GM21619 (cell line): Measurements from ENCODE around the gene LSM14B.
A peak's percentile ranks its signal among the peaks of the same experiment; 100 is the strongest.

ENCODE experiments used
- ATAC-seq: cut with Tn5 transposase; IDR thresholded peaks from one replicate; pipeline ENCODE4 v1.9.1; 2021; ENCODE audit not compliant: unreplicated experiment

The LSM14B gene

DNA sequence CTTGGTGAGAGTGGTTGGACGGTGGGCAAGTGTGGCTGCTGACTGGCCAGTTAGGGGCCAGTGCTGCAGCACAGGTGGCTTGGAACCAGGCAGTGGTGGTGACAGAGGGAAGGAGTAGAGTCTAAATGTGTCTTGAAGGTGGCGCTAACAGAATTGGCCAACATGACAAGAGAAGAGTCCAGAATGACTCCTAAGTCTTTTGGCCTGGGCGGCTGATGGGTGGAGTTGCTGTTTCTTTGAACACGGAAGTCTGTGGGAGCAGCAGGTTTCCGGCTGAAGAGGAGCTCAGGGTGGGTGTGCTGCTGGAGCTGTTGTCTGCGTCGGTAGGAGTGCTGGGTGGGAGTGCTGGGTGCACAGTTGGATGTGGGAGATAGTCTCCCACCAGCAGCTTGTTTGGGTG is 10.1 kb downstream of the LSM14B start:
- no peak for ATAC-seq

DNA sequence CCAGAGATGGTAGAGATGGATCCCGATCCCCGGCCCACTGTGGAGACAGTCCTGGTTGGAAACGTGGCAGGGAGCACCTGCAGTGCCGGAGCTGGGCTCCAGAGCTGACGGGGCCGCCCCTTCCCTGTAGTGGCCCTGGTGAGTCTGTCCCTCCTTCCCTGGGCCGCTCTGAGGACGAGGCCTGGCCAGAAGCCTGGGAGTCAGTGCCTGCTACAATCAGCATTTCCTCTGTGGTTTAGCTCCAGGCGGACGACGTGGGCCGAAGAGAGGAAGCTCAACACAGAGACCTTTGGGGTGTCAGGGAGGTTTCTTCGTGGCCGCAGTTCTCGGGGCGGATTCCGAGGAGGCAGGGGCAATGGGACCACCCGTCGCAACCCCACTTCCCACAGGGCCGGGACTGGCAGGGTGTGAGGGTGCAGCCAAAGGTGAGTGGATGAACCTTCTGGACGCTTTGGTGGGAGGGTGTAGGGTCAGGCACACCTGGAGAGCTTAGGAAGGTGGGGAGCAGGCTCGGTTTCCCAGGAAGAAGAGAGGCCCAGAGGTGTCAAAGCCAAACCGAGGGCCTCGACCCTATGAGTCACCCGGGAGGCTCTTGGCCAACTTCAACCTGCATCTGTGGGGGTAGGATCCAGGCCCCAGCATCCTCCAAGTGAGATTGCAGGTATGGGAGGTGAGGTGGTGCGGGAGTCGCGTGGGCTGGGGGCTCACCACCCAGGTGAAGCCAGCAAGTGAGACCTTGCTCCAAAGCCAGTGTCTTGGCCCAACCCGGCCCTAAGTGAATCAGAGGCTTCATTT is 11.0 kb downstream of the LSM14B start:
- no peak for ATAC-seq

DNA sequence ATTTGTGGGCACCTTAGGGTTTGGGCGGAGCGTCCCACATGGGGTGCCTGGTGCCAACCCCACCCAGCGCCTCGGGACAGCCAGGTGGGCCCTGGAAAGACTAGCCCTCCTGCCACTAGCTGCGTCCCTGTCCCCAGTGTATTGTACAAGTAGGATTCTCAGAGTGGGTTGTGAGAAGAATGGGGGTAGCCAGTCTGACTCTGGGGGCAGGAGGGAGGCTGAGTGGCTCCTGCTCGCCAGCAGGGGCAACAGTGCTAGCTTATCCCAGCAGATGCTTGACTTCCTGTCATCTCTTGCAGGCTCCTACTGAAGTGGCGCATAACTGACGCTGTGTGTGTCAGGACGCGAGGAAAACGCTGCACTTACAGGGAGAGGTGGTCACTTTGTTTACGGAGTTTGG is 11.6 kb downstream of the LSM14B start:
- no peak for ATAC-seq

DNA sequence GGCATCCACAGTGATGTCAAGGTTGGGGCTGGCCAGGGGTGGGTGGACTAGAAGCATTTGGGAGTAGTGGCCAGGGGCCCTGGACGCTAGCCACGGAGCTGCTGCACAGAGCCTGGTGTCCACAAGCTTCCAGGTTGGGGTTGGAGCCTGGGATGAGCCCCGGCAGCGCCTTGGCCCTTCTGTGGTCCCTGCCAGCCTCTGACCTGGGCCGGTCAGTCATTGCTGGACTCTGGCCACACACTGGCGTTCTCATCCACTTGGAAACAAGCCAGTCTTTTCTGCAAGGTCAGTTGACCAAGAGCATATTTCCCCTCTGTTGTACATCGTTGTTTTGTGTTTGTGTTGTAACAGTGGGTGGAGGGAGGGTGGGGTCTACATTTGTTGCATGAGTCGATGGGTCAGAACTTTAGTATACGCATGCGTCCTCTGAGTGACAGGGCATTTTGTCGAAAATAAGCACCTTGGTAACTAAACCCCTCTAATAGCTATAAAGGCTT is 12.5 kb downstream of the LSM14B start:
- ATAC-seq, result no peak

DNA sequence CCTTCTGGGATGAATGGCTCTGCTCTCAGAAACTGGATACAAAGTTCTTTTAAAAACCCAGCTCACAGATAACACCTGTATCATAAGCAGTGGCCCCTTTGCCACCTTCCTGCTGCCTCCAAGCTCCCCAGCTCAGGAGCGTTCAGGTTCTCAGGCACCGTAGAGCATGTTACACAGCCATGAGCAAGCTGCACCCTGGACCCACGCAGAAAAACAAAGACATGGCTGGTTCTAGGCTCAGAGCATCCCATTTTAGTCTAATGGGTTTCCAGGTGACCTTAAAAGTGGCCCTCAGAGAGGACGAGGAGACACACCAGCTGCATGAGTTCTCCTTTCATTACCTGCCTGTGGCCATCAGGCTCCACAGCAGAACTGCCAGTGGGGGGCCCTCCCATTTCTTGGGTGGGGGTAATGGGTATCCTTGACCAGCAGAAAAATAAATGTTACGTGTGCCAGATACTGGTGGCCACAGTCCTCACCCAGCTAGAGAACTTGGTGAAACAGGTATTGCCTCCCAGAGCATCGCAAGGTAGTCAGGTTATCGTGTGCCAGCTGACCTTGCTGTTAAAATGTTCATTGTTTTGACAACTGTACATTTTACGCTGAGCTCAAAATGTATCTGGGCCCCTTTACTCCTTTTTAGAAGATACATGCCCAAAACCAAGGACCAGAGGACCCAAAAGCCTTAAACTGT is 13.4 kb downstream of the LSM14B start:
- ATAC-seq, result no peak

DNA sequence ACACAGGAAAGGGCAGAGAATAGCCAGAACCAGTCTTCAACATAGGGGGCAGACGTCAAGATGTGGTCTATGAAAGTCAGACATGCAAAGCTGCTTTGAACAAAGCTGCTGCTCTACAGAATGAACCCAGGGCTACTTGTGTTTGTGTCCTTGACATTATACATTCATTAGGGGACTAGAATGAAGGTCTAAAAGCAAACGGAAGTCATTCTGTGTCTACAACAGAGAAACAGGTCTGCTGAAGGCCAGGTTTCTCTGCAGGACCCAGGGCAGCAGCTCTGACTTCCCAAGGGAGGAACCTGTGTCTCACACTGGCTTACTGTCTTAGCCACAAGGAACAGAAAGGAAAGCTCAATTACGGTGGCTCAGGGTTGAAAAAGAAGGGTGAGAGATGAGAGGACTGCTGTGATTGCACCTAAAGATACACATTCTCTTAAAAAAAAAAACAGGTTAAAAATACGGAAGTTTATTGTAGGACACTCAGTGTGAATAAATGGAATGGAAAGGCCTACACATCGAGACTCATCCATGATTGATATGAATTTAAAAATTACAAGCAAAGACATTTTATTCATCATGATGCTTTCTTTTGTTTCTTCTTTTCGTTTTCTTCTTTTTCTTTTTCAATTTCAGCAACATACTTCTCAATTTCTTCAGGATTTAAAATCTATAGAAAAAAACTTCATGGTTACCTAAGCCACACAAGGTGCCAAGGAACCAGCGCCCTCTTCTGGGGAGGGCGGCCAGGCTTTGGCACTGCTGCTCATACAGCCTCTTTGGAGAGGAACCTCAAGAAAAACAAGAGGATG is 14.2 kb downstream of the LSM14B start:
- no peak for ATAC-seq

DNA sequence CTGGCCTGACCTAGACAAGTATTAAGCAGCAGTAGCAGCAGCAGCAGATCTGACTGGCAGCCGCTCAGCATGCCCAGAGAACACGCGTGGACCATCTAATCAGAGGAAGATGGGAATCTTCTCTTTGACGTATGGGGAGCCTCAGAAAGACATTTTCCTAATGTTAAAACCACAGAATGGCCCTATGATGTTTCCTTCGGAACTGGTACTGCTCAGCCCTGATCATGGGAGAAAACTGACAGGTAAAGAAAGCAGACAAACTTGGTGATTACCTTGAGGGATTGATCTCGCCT is 14.8 kb downstream of the LSM14B start:
- no peak for ATAC-seq

DNA sequence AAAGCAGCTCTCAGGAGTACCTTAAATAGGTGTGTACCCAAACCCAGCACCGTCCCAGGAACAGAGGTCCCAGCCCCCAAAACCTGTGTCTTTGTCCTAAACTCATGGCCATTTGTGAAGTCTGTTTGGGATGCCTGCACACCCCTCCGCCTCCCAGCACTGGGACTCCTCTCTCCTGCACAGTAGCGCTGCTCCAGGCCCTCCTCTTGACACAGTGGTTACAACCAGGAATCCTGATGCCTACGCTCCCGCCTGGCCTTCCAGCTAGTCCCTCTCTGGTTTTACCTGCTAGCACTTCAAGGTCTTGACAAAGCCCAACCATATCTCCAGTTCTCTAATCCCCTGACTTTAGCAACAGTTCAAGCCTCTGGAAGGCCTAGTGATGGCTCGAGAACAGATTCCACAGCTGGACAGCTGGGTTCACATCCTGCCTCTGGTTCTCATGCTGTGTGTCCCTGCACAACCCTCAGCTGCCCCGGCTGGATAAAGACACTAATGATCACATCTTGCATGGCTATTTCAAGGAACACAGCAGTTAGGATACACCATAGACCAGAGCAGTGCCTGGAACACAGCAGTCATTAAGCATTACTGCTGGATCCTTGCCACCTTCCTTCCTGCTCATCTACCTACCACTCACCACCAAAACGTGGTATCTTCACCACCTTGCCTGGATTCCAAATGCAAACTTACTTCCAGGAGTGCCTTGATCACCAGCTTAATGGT is 15.4 kb downstream of the LSM14B start:
- no peak for ATAC-seq

DNA sequence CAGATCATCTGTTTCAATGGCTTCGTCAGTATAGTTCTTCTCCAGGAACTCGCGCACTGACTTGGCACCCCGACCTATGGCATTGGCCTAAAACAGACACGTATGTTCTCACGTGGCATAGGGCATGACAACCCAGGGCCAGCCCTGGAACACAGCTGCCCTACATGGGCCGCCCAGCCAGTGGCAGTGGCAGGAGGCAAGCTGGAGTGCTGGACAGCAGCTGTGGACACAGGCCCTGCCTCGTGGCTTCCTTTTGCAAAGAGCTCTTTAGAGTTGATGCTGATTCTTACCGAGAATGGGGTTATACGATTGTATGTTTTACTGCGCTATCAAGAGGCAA is 15.9 kb downstream of the LSM14B start:
- no peak for ATAC-seq

DNA sequence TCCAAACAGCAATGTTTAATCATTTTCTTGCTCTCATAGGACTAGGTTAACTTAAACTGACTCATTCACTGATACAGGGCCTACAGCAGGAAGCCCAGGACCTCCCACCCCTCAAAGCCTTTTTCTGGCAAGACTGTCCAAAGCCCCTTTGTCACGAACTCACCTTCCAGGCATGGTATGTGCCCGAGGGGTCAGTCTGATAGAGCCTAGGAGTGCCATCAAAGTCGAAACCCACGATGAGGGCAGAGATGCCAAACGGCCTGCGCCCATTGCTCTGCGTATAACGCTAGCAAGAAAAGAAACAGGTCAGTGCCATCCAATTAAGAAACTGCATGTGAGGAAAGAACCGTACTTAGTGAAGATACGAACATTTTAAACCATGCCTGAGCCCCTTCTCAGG is 16.6 kb downstream of the LSM14B start:
- ATAC-seq, result no peak

DNA sequence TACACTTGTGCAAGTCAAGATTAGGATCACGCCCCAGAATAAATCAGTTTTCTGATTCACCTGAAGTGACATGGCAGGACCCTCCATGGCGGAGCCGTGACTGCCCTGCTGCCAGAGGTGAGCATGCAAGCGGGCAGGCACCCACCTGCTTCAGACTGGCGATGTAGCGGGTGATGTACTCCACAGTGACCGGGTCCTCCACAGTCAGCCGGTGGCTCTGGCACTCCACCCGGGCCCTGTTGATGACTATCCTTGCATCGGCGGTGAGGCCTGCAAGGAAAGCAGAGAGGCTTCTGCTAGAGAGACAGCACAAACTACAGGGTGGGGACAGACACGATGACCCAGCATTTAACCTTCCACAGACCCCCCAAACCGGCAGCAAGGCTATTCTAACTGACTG is 17.4 kb downstream of the LSM14B start:
- no peak for ATAC-seq

DNA sequence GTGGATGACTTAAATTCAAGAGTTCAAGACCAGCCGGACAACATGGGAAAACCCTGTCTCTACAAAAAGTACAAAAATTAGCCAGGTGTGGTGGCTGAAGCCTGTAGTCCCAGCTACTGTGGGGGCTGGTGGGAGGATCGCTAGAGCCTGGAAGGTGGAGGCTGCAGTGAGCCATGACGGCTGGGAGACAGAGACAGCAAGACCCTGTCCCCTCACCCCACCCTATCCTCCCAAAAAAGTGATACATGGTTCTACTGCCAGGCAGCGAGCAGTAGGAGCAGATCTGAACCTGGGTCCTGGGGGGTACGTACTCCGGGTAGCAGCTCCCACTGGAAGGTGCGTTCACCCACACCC is 18.7 kb downstream of the LSM14B start:
- ATAC-seq, result no peak

DNA sequence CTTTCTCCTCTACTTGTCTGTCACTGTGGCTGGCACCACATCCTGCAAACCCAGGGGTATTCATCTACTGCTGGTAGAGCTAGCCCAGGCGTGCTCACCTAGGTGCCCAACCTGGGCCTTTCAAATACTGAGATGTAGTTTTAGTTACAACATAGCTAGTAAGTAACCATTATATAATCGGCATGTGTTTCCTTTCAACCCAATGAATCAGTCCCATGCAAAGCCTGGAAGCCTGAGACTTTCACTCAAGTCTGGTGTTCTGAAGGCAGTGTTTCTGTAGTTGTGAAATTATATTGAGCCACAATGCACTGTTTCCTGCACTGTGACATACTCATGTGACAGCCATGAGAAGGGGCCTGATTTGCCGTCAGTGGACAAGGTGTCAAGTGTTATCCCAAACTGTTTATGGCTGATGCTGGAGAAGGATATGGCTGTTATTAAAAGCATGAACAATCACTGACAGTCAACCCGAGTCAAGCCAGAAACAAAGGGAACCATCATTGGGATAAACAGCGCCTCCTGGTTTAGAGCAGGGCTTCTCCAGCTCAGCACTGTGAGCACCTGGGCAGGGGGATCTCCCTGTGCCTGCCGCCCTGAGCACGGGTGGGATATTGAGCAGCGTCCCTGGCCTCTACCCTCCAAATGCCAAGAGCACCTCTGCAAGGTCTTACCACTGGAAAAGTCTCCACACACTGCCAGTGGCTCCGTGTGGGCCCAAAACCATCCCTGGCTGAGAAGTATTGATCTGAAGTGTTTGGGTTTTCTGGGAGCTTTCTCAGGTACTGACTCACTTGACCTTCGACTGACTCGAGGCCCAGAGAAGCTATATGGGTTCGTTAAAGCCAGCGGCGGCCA is 19.3 kb downstream of the LSM14B start:
- no peak for ATAC-seq

DNA sequence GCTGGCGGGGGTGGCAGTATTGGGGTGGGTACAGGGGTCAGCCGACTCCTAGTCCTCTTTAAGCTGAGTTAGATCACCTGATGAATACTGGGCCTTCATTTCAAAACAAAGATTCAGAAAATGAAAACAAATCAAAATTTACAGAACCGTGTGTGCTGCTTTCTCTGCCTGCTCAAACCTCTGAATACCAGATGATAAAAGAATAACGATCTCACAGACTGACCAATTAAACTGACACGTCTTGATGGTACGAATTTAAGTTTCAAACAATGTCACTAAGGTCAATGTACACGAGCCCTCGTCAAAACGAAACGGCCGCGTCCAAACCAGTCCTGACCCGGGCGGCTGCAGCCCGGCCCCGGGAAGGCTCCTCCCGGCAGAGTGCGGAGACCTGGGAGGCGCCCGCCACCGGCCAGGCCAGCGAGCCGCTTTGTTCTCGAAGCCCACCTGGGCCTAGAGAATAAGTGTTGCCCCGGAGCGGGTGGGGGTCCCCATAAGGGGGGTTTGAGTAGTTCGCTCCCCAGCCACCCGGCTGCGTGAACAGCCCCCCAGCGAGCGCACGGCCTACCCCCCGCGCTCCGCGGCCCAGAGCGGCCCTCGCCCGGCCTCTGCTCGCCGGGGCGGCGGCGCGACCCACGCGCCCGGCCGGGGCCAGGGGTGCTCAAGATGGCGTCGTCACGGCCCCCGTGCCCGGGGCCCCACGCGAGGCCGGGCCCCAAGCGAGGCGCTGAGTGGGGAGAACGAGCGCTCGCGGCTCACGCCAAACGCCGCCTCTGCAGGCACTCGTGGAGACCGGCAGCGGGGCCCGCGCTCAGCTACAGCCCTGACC is 20.2 kb downstream of the LSM14B start:
- peak; percentile 14 for ATAC-seq

DNA sequence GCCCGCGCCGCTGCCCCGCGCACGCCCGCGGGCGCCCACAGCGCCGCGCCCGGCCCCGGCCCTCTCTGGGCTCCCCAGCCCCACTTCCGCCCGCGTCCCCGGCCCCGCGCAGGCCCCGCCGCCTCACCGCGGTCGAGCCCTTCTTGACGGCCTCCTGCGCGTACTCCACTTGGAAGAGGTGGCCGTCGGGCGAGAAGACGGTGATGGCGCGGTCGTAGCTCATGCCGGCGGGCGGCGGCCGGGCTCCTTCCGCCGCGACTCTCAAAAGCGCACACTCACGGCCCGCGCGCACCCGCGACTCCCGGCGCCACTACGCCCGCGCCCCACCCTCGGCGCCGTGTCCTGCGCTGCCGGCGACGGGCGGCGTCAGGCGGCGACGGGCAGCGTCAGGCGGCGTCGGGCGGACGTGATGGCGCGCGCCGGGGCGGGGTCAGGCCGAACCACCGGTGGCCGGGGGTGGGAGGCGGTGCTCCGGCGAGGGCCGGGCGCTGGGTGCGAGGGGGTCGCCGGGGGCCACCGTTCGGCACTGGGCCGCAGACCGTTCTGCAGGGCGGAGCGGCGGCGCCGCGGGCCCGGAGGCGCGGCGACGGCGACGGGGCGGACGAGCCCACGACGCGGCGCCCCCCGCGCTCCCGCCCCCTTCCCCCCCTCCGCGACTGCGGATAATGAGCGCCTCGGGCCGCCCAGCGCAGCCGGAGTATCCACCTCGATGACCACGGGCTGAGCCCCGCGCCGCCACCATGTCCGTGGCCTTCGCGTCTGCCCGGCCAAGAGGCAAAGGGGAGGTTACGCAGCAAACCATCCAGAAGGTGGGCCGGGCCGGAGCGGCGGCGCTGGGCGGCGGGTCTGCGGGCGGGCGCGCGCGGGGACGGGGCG is 21.0 kb downstream of the LSM14B start, which contains the start of the genes PSMA7 and SS18L1:
Gene PSMA7 (minus strand): TSS at position 314 of the 876 bp plus-strand sequence. CDS start 91 bp downstream, at position 223.
Gene SS18L1 (plus strand): TSS at position 689 of the 876 bp plus-strand sequence. CDS start 52 bp downstream, at position 741.
- ATAC-seq, result peak; percentile 72

DNA sequence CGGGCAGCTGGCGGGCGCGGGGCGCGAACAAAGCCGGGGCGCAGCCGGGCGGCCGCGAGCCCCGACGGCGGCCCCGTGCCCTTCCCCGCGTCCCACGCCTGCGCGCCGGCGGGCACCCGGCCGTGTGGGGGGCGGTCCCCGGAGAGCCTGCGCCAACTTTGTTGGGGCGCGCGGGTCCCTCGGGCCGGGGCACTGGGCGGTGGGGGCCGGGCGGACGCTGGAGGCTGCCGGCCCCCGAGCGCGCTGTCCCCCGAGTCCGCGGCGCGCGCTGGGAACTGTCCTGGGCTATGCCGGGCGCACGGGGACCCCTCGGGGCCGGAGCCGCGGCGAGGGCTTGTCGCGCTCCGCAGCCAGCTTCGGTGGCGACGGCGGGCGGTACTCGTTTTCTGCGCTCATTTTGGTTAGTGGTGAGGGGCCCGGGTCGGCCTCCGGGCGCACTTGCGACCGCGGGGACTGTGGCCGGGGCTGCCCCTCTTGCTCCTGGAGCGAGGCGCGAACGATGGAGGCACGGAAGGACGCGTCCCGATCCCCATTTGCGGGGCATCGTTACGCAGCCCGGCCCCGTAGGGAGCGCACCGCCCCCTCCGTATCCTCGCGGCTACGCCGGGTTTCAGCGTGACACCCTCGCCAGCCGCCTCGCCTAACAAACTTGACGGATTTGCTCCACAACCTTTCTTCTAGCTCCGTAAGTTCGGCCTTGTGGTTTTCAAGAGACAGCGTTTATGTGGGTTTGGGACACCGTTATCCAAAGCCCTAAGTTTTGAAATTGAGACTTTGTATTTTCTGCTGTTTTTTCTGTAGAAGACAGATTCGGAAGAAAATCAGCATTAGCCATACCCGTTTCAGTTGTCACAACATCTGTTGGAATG is 21.9 kb downstream of the LSM14B start:
- peak; percentile 14 for ATAC-seq

DNA sequence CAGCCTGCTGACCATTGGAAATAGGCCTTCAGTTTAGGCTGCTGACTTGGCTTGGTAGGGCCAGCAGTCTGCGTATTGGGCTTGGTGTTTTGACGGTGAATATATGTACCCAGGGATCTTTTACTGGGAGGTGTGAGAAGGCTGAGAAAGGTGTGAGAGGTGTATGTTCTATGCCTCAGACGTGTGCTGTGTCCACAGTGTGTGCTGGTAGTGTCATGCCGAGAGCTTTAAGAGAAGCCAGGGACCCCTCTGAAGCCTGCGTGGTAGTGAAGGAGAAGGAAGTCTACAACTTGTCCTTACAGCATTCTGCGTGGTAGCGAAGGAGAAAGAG is 23.4 kb downstream of the LSM14B start:
- ATAC-seq, result no peak
